ENCODE measurements around the gene SUPT20H.

Gene SUPT20H

GRCh38 chr13:37087486-37087885, 28.0 kb upstream of the SUPT20H start:
- H3K4me3 ChIP-seq (ENCODE audit: low read depth, low read length, poor library complexity, severe bottlenecking), result no peak overlapping the region
- no peak overlapping the region for H2AFZ ChIP-seq (ENCODE audit: low read length)
- no peaks in the 10 kb centered on the region for H3K9me3 ChIP-seq (ENCODE audit: low read length)
- TF ChIP-seq CTCF (IDR thresholded peaks at IDR 0.05; ENCODE audit: low read length) (no peak), EZH2 (IDR thresholded peaks at IDR 0.05; ENCODE audit: borderline replicate concordance, low read length) (no peak)
- H3K4me1 ChIP-seq (ENCODE audit: insufficient read depth, low read length, severe bottlenecking), result no peaks in the 10 kb centered on the region
- no peak overlapping the region for H3K27ac ChIP-seq (ENCODE audit: low read depth, low read length, poor library complexity, severe bottlenecking)
- no peaks in the 10 kb centered on the region for H3K79me2 ChIP-seq (ENCODE audit: insufficient read depth, low read length)
- no peaks in the 10 kb centered on the region for H3F3A ChIP-seq (ENCODE audit: insufficient read depth, low read length)
- no peaks in the 10 kb centered on the region for H3K9me2 ChIP-seq (ENCODE audit: low read depth, low read length)
- no peak overlapping the region for H3K9ac ChIP-seq (ENCODE audit: low read length)
- H3K36me3 ChIP-seq (ENCODE audit: insufficient read depth, low read length), result no peaks in the 10 kb centered on the region
- H3K4me2 ChIP-seq (ENCODE audit: low read length), result no peak overlapping the region
- no peaks in the 10 kb centered on the region for H3K27me3 ChIP-seq (ENCODE audit: insufficient read depth, low read length)
- H4K20me1 ChIP-seq (ENCODE audit: insufficient read depth, low read length), result no peaks in the 10 kb centered on the region

GRCh38 chr13:37085606-37086005, 26.1 kb upstream of the SUPT20H start:
- TF ChIP-seq EZH2 (IDR thresholded peaks at IDR 0.05; ENCODE audit: borderline replicate concordance, low read length), result no peak
- TF ChIP-seq CTCF (IDR thresholded peaks at IDR 0.05; ENCODE audit: low read length), result no peak
- Histone ChIP-seq H3K79me2 (ENCODE audit: insufficient read depth, low read length) (no peaks in the 10 kb centered on the region), H3K9me2 (ENCODE audit: low read depth, low read length) (no peaks in the 10 kb centered on the region), H3K9me3 (ENCODE audit: low read length) (no peaks in the 10 kb centered on the region), H4K20me1 (ENCODE audit: insufficient read depth, low read length) (no peaks in the 10 kb centered on the region), H3K4me2 (ENCODE audit: low read length) (no peak overlapping the region), H3K4me3 (ENCODE audit: low read depth, low read length, poor library complexity, severe bottlenecking) (no peak overlapping the region), H2AFZ (ENCODE audit: low read length) (no peak overlapping the region), H3K4me1 (ENCODE audit: insufficient read depth, low read length, severe bottlenecking) (no peaks in the 10 kb centered on the region), H3F3A (ENCODE audit: insufficient read depth, low read length) (no peaks in the 10 kb centered on the region), H3K27ac (ENCODE audit: low read depth, low read length, poor library complexity, severe bottlenecking) (no peak overlapping the region), H3K9ac (ENCODE audit: low read length) (no peak overlapping the region), H3K27me3 (ENCODE audit: insufficient read depth, low read length) (no peaks in the 10 kb centered on the region), H3K36me3 (ENCODE audit: insufficient read depth, low read length) (no peaks in the 10 kb centered on the region)

GRCh38 chr13:37076818-37077217, 17.3 kb upstream of the SUPT20H start:
- H3K9ac ChIP-seq (ENCODE audit: low read length), result no peak overlapping the region
- no peaks in the 10 kb centered on the region for H3K9me2 ChIP-seq (ENCODE audit: low read depth, low read length)
- H4K20me1 ChIP-seq (ENCODE audit: insufficient read depth, low read length), result no peaks in the 10 kb centered on the region
- no peak overlapping the region for H3K27ac ChIP-seq (ENCODE audit: low read depth, low read length, poor library complexity, severe bottlenecking)
- H3F3A ChIP-seq (ENCODE audit: insufficient read depth, low read length), result no peaks in the 10 kb centered on the region
- H3K4me1 ChIP-seq (ENCODE audit: insufficient read depth, low read length, severe bottlenecking), result no peaks in the 10 kb centered on the region
- H2AFZ ChIP-seq (ENCODE audit: low read length), result no peak overlapping the region
- no peaks in the 10 kb centered on the region for H3K36me3 ChIP-seq (ENCODE audit: insufficient read depth, low read length)
- TF ChIP-seq EZH2 (IDR thresholded peaks at IDR 0.05; ENCODE audit: borderline replicate concordance, low read length) (no peak), CTCF (IDR thresholded peaks at IDR 0.05; ENCODE audit: low read length) (no peak)
- H3K4me2 ChIP-seq (ENCODE audit: low read length), result no peak overlapping the region
- no peaks in the 10 kb centered on the region for H3K27me3 ChIP-seq (ENCODE audit: insufficient read depth, low read length)
- no peaks in the 10 kb centered on the region for H3K79me2 ChIP-seq (ENCODE audit: insufficient read depth, low read length)
- no peak overlapping the region for H3K4me3 ChIP-seq (ENCODE audit: low read depth, low read length, poor library complexity, severe bottlenecking)
- no peaks in the 10 kb centered on the region for H3K9me3 ChIP-seq (ENCODE audit: low read length)

Data from OCI-LY1 (cell line).